Prostate gland (tissue), 2 donors: ENCODE results near the gene NRXN3. TPM values are rescaled to one million over a fixed set of nuclear protein-coding genes. Genes with fewer than 3 reads are reported as not detected.
"Not testable (repeated sequence)": the region's sequence is repeated elsewhere in the genome, so short reads cannot be mapped to it uniquely, and the experiment has no call there.

Source experiments
- DNase-seq: peaks from one replicate; pipeline ENCODE4 v3.0.0-alpha.2; 2019; ENCODE audit warnings: low spot score
- H3K27ac ChIP-seq, 2 donors: fragments of 200-600 bp; sonication (generic); 2 replicates each; pipeline ENCODE4 v1.5.1; 2017 to 2019
- H3K27me3 ChIP-seq: fragments of 200-600 bp; sonication (generic); replicated peaks from 2 replicates; pipeline ENCODE4 v1.5.1; 2019; ENCODE audit not compliant: insufficient read depth
- H3K36me3 ChIP-seq, 2 donors: fragments of 200-600 bp; sonication (generic); 1 replicate in 1 of 2; 2 replicates in 1 of 2; pipeline versions ENCODE4 v1.5.1 to v1.8.1; 2017 to 2019
- H3K4me1 ChIP-seq: fragments of 200-600 bp; sonication (generic); replicated peaks from 2 replicates; pipeline ENCODE4 v1.5.1; 2019
- H3K4me3 ChIP-seq, 2 donors: fragments of 200-600 bp; sonication (generic); 2 replicates each; pipeline ENCODE4 v1.5.1; 2017 to 2019
- H3K9me3 ChIP-seq: fragments of 200-600 bp; sonication (generic); 2 replicates; pipeline ENCODE4 v1.5.1; 2017
- CTCF ChIP-seq, 4 experiments: fragments of 200-600 bp in 2 of 4; fragments of 450-650 bp in 2 of 4; sonication (generic) in 2 of 4; IDR thresholded peaks; 1 replicate in 3 of 4; 2 replicates in 1 of 4; pipeline ENCODE4 v1.5.1; 2016 to 2019; ENCODE audit warnings: antibody characterized with exemption in 4 of 4, mild to moderate bottlenecking in 2 of 4, moderate library complexity in 2 of 4
- POLR2A ChIP-seq: fragments of 450-650 bp; IDR thresholded peaks from one replicate; pipeline ENCODE4 v1.6.1; 2016; ENCODE audit warnings: antibody characterized with exemption, mild to moderate bottlenecking
- POLR2AphosphoS5 ChIP-seq: sonication (generic); formaldehyde crosslinking; IDR thresholded peaks from one replicate; pipeline ENCODE4 v1.6.1; 2017; ENCODE audit warnings: antibody characterized with exemption
- WGBS: methylation state at CpG from one replicate; pipeline ENCODE4 v1.1.5; 2018; 5-methylcytosine and 5-hydroxymethylcytosine counted together
- intact Hi-C: fragments of 100-400 bp; cut with DNase I; formaldehyde crosslinking; loops from one replicate; pipeline ENCODE4 v1.14.2; 2022
- total RNA-seq, 2 donors: library from RNA; depleted of rRNA; stranded (reverse); fragments of >200 nt; gene quantifications; one replicate each; pipeline ENCODE4 v1.1.0, GENCODE V29; 2016

The NRXN3 gene
- total RNA-seq, 2 donors from 2014 or later: 6.6 to 8.2 TPM

GRCh38 chr14:79011920-79012204 lies 841.7 kb downstream of the NRXN3 start:
- Histone ChIP-seq H3K27me3 (no peaks in the 10 kb centered on the region), H3K4me3 (no peak overlapping the region), H3K4me1 (no peaks in the 10 kb centered on the region), H3K27ac (no peak overlapping the region), H3K36me3 (no peaks in the 10 kb centered on the region), H3K9me3 (no peaks in the 10 kb centered on the region)
- no peak for DNase-seq
- TF ChIP-seq POLR2AphosphoS5 (no peak), CTCF (IDR thresholded peaks at IDR 0.05) (no peak), POLR2A (no peak)
- intact Hi-C loops: loop anchor here (5.0 to 10.0 kb wide), 2 partner anchors 233 to 345 kb away; no protein-coding TSS in a partner anchor

GRCh38 chr14:79016828-79017505 lies 846.8 kb downstream of the NRXN3 start:
- Histone ChIP-seq H3K27ac (no peak overlapping the region), H3K36me3 (no peaks in the 10 kb centered on the region), H3K4me1 (no peaks in the 10 kb centered on the region), H3K4me3 (no peak overlapping the region), H3K9me3 (no peaks in the 10 kb centered on the region), H3K27me3 (no peaks in the 10 kb centered on the region)
- intact Hi-C loops: loop anchor here (10.0 kb wide), 1 partner anchor 228 kb away; no protein-coding TSS in a partner anchor
- no peak for DNase-seq
- WGBS: 72% methylated on average over 7 of the region's 7 CpGs
- TF ChIP-seq POLR2AphosphoS5 (no peak), POLR2A (no peak), CTCF (IDR thresholded peaks at IDR 0.05) (no peak)

- intact Hi-C loops: loop anchor here (10.0 kb wide), 1 partner anchor 227 kb away; no protein-coding TSS in a partner anchor
- no peaks in the 10 kb centered on the region for H3K4me1 ChIP-seq
- WGBS: 94% methylated on average over 4 of the region's 4 CpGs
- no peaks in the 10 kb centered on the region for H3K27me3 ChIP-seq
- no peak for DNase-seq
- H3K9me3 ChIP-seq: no peaks in the 10 kb centered on the region
- no peak overlapping the region for H3K27ac ChIP-seq
- TF ChIP-seq POLR2AphosphoS5 (no peak), POLR2A (no peak), CTCF (IDR thresholded peaks at IDR 0.05) (no peak)
- no peak overlapping the region for H3K4me3 ChIP-seq
- no peaks in the 10 kb centered on the region for H3K36me3 ChIP-seq
These were observed 847.4 kb downstream of the NRXN3 start for GRCh38 chr14:79017561-79017960.

GRCh38 chr14:79018836-79019235 lies 848.7 kb downstream of the NRXN3 start:
- intact Hi-C loops: loop anchor here (10.0 kb wide), 1 partner anchor 226 kb away; no protein-coding TSS in a partner anchor
- 56% methylated on average over 2 of the region's 2 CpGs for WGBS
- no peaks in the 10 kb centered on the region for H3K36me3 ChIP-seq
- no peaks in the 10 kb centered on the region for H3K9me3 ChIP-seq
- no peak overlapping the region for H3K27ac ChIP-seq
- no peak for DNase-seq
- TF ChIP-seq CTCF (IDR thresholded peaks at IDR 0.05) (no peak), POLR2AphosphoS5 (no peak), POLR2A (no peak)
- no peak overlapping the region for H3K4me3 ChIP-seq
- no peaks in the 10 kb centered on the region for H3K27me3 ChIP-seq
- no peaks in the 10 kb centered on the region for H3K4me1 ChIP-seq

GRCh38 chr14:79019898-79020297 lies 849.7 kb downstream of the NRXN3 start:
- 100% methylated on average over 1 of the region's 1 CpG for WGBS
- not testable (repeated sequence) for H3K9me3 ChIP-seq, H3K27ac ChIP-seq, H3K27me3 ChIP-seq, DNase-seq, H3K4me1 ChIP-seq, H3K4me3 ChIP-seq, H3K36me3 ChIP-seq
- intact Hi-C loops: loop anchor here (10.0 kb wide), 1 partner anchor 225 kb away; no protein-coding TSS in a partner anchor
